Activated CD8-positive, alpha-beta T cell treated with anti-CD3 and anti-CD28 coated beads for 36 hours (primary cell): ENCODE results near the gene SEC14L3. TPM values are rescaled to one million over a fixed set of nuclear protein-coding genes. Genes with fewer than 3 reads are reported as not detected.
A peak's percentile ranks its signal among the peaks of the same experiment; 100 is the strongest.

Experiments used
- ATAC-seq: fragments of 200-7000 bp; cut with Tn5 transposase; one replicate; pipeline ENCODE4 v1.10.0; 2021; ENCODE audit warnings: mild to moderate bottlenecking, moderate library complexity
- CTCF ChIA-PET: fragments of 350-600 bp; sonication (Branson Sonifier 250); formaldehyde crosslinking; loops from one replicate; lab custom pipeline; 2021; ENCODE audit warnings: antibody characterized with exemption; lab: Charles Lee
- POLR2A ChIA-PET: fragments of 350-600 bp; sonication (Branson Sonifier 250); formaldehyde crosslinking; loops from one replicate; lab custom pipeline; 2021; ENCODE audit warnings: antibody characterized with exemption; lab: Charles Lee
- DNase-seq: peaks from one replicate; pipeline ENCODE4 v3.0.0-alpha.2; 2020
- H3K27ac Mint-ChIP-seq: one replicate; pipeline ENCODE4 v1.8.0; 2021; ENCODE audit warnings: mild to moderate bottlenecking, mixed read lengths
- H3K27me3 Mint-ChIP-seq: one replicate; pipeline ENCODE4 v1.8.0; 2021; ENCODE audit warnings: mixed read lengths
- H3K36me3 Mint-ChIP-seq: one replicate; pipeline ENCODE4 v1.8.0; 2021; ENCODE audit warnings: low read depth, mixed read lengths
- H3K4me1 Mint-ChIP-seq: one replicate; pipeline ENCODE4 v1.8.0; 2021; ENCODE audit warnings: low read depth, mixed read lengths
- H3K4me3 Mint-ChIP-seq: one replicate; pipeline ENCODE4 v1.8.0; 2021; ENCODE audit warnings: mild to moderate bottlenecking, moderate library complexity, mixed read lengths
- H3K9me3 Mint-ChIP-seq: one replicate; pipeline ENCODE4 v1.8.0; 2021; ENCODE audit warnings: mixed read lengths
- CTCF ChIP-seq: fragments of 200-600 bp; IDR thresholded peaks from one replicate; pipeline ENCODE4 v1.8.0; 2022; ENCODE audit warnings: antibody characterized with exemption, mild to moderate bottlenecking
- intact Hi-C: fragments of 100-400 bp; cut with micrococcal nuclease; formaldehyde crosslinking; loops from one replicate; pipeline ENCODE4 v1.10.0; 2022
- total RNA-seq, 2 experiments: library from RNA; stranded (reverse); gene quantifications; one replicate each; pipeline ENCODE4 v1.2.3, GENCODE V29; 2021

Gene SEC14L3
- total RNA-seq, 2 experiments from 2014 or later = not detected

GRCh38 chr22:30413745-30414524 lies 57.9 kb downstream of the SEC14L3 start:
- H3K27me3 Mint-ChIP-seq = no peaks in the 10 kb centered on the region
- ChIA-PET CTCF (interaction anchor here (0.7 to 2.8 kb wide), 8 partner anchors 8 to 128 kb away, joined by 3 to 11 read pairs (median 4); partner anchors contain the start of genes MTFP1 and RNF215), POLR2A (interaction anchor here (0.8 to 2.8 kb wide), 5 partner anchors 10 to 71 kb away, joined by 3 to 19 read pairs (median 4); partner anchors contain the start of gene MTFP1)
- H3K27ac Mint-ChIP-seq = peak overlapping the region; percentile 79
- DNase-seq (no peak), ATAC-seq (peak; percentile 53)
- TF ChIP-seq CTCF = no peak
- peaks cover 53% of the 10 kb centered on the region for H3K36me3 Mint-ChIP-seq
- no peaks in the 10 kb centered on the region for H3K9me3 Mint-ChIP-seq
- intact Hi-C loops = no loop called here
- peaks cover 35% of the 10 kb centered on the region for H3K4me1 Mint-ChIP-seq
- H3K4me3 Mint-ChIP-seq = no peak overlapping the region

- H3K36me3 Mint-ChIP-seq = peaks cover 43% of the 10 kb centered on the region
- DNase-seq (no peak), ATAC-seq (no peak)
- no peak overlapping the region for H3K4me3 Mint-ChIP-seq
- CTCF ChIA-PET = interaction anchor here (1.0 to 2.8 kb wide), 7 partner anchors 12 to 125 kb away, joined by 3 to 11 read pairs (median 4); partner anchors contain the start of genes MTFP1 and RNF215
- intact Hi-C loops = no loop called here
- POLR2A ChIA-PET = interaction anchor here (1.3 to 2.8 kb wide), 3 partner anchors 11 to 21 kb away, joined by 3 to 19 read pairs (median 3); partner anchors contain the start of gene MTFP1
- no peaks in the 10 kb centered on the region for H3K9me3 Mint-ChIP-seq
- peaks cover 38% of the 10 kb centered on the region for H3K4me1 Mint-ChIP-seq
- H3K27me3 Mint-ChIP-seq = no peaks in the 10 kb centered on the region
- peak overlapping the region; percentile 41 for H3K27ac Mint-ChIP-seq
- TF ChIP-seq CTCF = no peak
These were observed 58.8 kb downstream of the SEC14L3 start for GRCh38 chr22:30413001-30413400.

- CTCF ChIA-PET = interaction anchor here (0.9 to 1.8 kb wide), 7 partner anchors 11 to 26 kb away, joined by 3 to 7 read pairs (median 3); partner anchors contain the start of genes RNF215 and SEC14L2
These were observed 60.0 kb downstream of the SEC14L3 start for GRCh38 chr22:30411780-30412179.

More at GRCh38 chr22:30411780-30412179, 60.0 kb downstream of the SEC14L3 start:
- Mint-ChIP-seq H3K27ac (peak overlapping the region; percentile 48), H3K9me3 (no peaks in the 10 kb centered on the region), H3K4me3 (no peak overlapping the region), H3K27me3 (no peaks in the 10 kb centered on the region), H3K36me3 (peaks cover 37% of the 10 kb centered on the region), H3K4me1 (peaks cover 38% of the 10 kb centered on the region)
- no peak for ATAC-seq
- POLR2A ChIA-PET = interaction anchor here (0.6 to 2.1 kb wide), 5 partner anchors 12 to 22 kb away, joined by 3 to 5 read pairs (median 3); partner anchors contain the start of gene MTFP1
- DNase-seq = no peak
- no peak for TF ChIP-seq CTCF
- intact Hi-C loops = no loop called here

Other genes with a start within 250 kb of the SEC14L3 start
- 100 to 1,000 TPM; 160 to 161 TPM for gene LIF, start 225.3 kb downstream of the SEC14L3 start, total RNA-seq
- gene OSM, start 205.2 kb downstream of the SEC14L3 start, total RNA-seq = 10 to 100 TPM; 44.3 to 45.7 TPM
- gene CASTOR1, start 182.5 kb downstream of the SEC14L3 start, total RNA-seq = 1 to 10 TPM; 4.2 to 5.1 TPM
- gene TBC1D10A, start 145.1 kb downstream of the SEC14L3 start, total RNA-seq = 10 to 100 TPM; 20.5 to 21.1 TPM
- 100 to 1,000 TPM; 252 to 262 TPM for gene SF3A1, start 115.1 kb downstream of the SEC14L3 start, total RNA-seq
- gene CCDC157, start 115.0 kb downstream of the SEC14L3 start, total RNA-seq = 1 to 10 TPM; 2.2 to 2.4 TPM
- 1 to 10 TPM; 7.1 to 7.2 TPM for gene RNF215, start 84.6 kb downstream of the SEC14L3 start, total RNA-seq
- 10 to 100 TPM; 15.1 to 15.4 TPM for gene SEC14L2, start 75.0 kb downstream of the SEC14L3 start, total RNA-seq
- gene MTFP1, start 46.2 kb downstream of the SEC14L3 start, total RNA-seq = 10 to 100 TPM; 89.8 to 93.8 TPM
- not detected for gene SEC14L4, start 33.7 kb upstream of the SEC14L3 start, total RNA-seq
- gene SEC14L6, start 74.7 kb upstream of the SEC14L3 start, total RNA-seq = not detected
- gene GAL3ST1, start 102.6 kb upstream of the SEC14L3 start, total RNA-seq = not detected
- gene PES1, start 119.9 kb upstream of the SEC14L3 start, total RNA-seq = 100 to 1,000 TPM; 123 to 131 TPM
- gene TCN2, start 135.2 kb upstream of the SEC14L3 start, total RNA-seq = under 1 TPM in 1 of 2 experiments, not detected in 1; 0.16 TPM
- 1 to 10 TPM; 3.4 to 3.8 TPM for gene SLC35E4, start 163.8 kb upstream of the SEC14L3 start, total RNA-seq
- gene DUSP18, start 195.9 kb upstream of the SEC14L3 start, total RNA-seq = 1 to 10 TPM; 4.1 to 4.4 TPM
- gene OSBP2, start 222.9 kb upstream of the SEC14L3 start, total RNA-seq = under 1 TPM; 0.58 to 0.72 TPM